ENCODE measurements around the gene DDIT4.

GRCh38 chr10:72228318-72228751 lies 45.4 kb upstream of the DDIT4 start:
- no peak for TF ChIP-seq CTCF (conservative IDR thresholded peaks at IDR 0.05; ENCODE audit: low read depth, low read length)
- no peak for TF ChIP-seq CEBPB (IDR thresholded peaks at IDR 0.05; ENCODE audit: low read depth, low read length)
- no peak for TF ChIP-seq USF2 (IDR thresholded peaks at IDR 0.05; ENCODE audit: low read depth, low read length)
- no peak for TF ChIP-seq MAFK (IDR thresholded peaks at IDR 0.05; ENCODE audit: low read depth, low read length)
- TF ChIP-seq NFE2L2 (IDR thresholded peaks at IDR 0.05; ENCODE audit: low read depth, low read length): no peak
- no peak for TF ChIP-seq POLR2A (IDR thresholded peaks at IDR 0.05; ENCODE audit: low read depth, low read length)
- no peak for TF ChIP-seq RAD21 (IDR thresholded peaks at IDR 0.05; ENCODE audit: low read length)
- no peak for TF ChIP-seq FOS (IDR thresholded peaks at IDR 0.05; ENCODE audit: low read depth, low read length)
- no peak for TF ChIP-seq MXI1 (IDR thresholded peaks at IDR 0.05; ENCODE audit: borderline replicate concordance, low read depth, low read length)
